BLaER1 treated with 17β-estradiol and CSF1 and Interleukin-3, amounts not matched to agents 10 nM and 100 nM (cell line): ENCODE results near the gene CRYL1.

Source experiments
- H3K27ac ChIP-seq, 11 experiments: shearing (Covaris generic); formaldehyde crosslinking; 2 replicates each; pipeline ENCODE4 v1.8.1; 2022
- H3K27me3 ChIP-seq, 11 experiments: shearing (Covaris generic); formaldehyde crosslinking; 2 replicates each; pipeline ENCODE4 v1.8.1; 2022
- H3K36me3 ChIP-seq, 11 experiments: shearing (Covaris generic); formaldehyde crosslinking; 2 replicates each; pipeline ENCODE4 v1.8.1; 2022
- H3K4me1 ChIP-seq, 10 experiments: shearing (Covaris generic); formaldehyde crosslinking; 2 replicates each; pipeline ENCODE4 v1.8.1; 2022
- H3K4me2 ChIP-seq, 11 experiments: shearing (Covaris generic); formaldehyde crosslinking; 2 replicates each; pipeline ENCODE4 v1.8.1; 2022
- H3K4me3 ChIP-seq, 10 experiments: shearing (Covaris generic); formaldehyde crosslinking; 2 replicates each; pipeline ENCODE4 v1.8.1; 2022
- H3K9ac ChIP-seq, 11 experiments: shearing (Covaris generic); formaldehyde crosslinking; 2 replicates each; pipeline ENCODE4 v1.8.1; 2022
- H3K9me3 ChIP-seq, 11 experiments: shearing (Covaris generic); formaldehyde crosslinking; replicated peaks in 1 of 11; 2 replicates each; pipeline ENCODE4 v1.8.1; 2022
- H4K20me1 ChIP-seq, 11 experiments: shearing (Covaris generic); formaldehyde crosslinking; 2 replicates each; pipeline ENCODE4 v1.8.1; 2022
- Cebpa-rat ChIP-seq, 11 experiments: shearing (Covaris generic); IDR thresholded peaks; 2 replicates each; pipeline ENCODE4 v1.8.1; 2022

CRYL1 gene

DNA sequence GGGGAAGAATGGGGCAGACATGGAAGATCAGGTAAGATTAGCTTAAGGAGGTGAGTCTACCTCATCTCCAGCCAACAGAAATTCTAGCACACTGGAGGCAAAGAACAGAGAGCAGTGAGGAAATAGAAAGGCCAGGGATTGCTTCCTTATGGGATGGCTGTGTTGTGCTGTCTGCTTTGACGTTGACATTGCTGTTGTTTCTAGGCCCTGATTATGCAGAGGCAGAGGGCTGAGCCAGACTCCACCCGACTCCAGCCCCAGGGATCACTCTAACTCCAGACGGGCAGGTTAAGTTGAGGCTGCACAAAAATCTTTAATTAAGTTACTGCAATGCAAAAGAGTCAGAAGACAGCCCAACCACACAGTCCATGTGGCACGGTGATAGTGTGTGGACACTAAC lies 24.1 kb downstream of the CRYL1 start:
- Histone ChIP-seq H3K9ac (peak overlapping the region in 1 of 11 experiments; percentile 43; a peak in 1 of 22 replicates), H4K20me1 (no peaks in the 10 kb centered on the region), H3K9me3 (peaks cover 7 to 65% (median 57%) of the 10 kb centered on the region in 11 experiments; a peak in 21 of 22 replicates), H3K27me3 (no peaks in the 10 kb centered on the region), H3K4me3 (no peak overlapping the region), H3K4me1 (peaks cover 2 to 51% (median 12%) of the 10 kb centered on the region in 10 experiments; a peak in 17 of 20 replicates), H3K36me3 (peaks cover under 1 to 32% (median 19%) of the 10 kb centered on the region in 11 experiments; a peak in 17 of 22 replicates), H3K4me2 (peak overlapping the region in 5 of 11 experiments; percentile 43 to 77 (median 62); a peak in 8 of 22 replicates), H3K27ac (peak overlapping the region in 4 of 11 experiments; percentile 14 to 63 (median 34); a peak in 5 of 22 replicates)
- TF ChIP-seq Cebpa-rat (IDR thresholded peaks at IDR 0.05), result no peak

DNA sequence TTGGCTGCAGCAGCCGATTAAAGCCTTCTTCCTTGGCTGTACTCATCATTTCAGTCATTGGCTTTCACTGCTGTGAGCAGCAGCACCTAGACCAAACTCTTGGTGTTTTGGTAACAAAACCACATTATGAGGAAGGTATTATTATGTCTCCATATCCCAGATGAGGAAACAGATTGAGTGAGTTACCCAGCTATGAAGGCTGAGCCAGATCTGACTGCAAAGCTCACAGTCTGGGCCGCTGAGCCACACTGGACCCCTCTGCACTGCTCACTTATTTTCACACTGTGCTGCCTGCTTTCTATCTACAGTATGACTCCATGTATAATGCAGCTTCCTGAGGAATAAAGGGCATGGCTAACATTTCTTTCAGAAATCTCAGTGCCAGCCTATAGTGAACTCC lies 24.5 kb downstream of the CRYL1 start:
- Histone ChIP-seq H3K27ac (peak overlapping the region in 4 of 11 experiments; percentile 14 to 63 (median 34); a peak in 6 of 22 replicates), H3K9me3 (peaks cover 7 to 65% (median 52%) of the 10 kb centered on the region in 11 experiments; a peak in 21 of 22 replicates), H4K20me1 (no peaks in the 10 kb centered on the region), H3K9ac (peak overlapping the region in 1 of 11 experiments; percentile 43; a peak in 2 of 22 replicates), H3K4me3 (no peak overlapping the region), H3K4me2 (peak overlapping the region in 5 of 11 experiments; percentile 43 to 77 (median 62); a peak in 9 of 22 replicates), H3K4me1 (peaks cover 0 to 46% (median 9%) of the 10 kb centered on the region in 10 experiments; a peak in 17 of 20 replicates), H3K36me3 (peaks cover 0 to 32% (median 18%) of the 10 kb centered on the region in 11 experiments; a peak in 17 of 22 replicates), H3K27me3 (no peaks in the 10 kb centered on the region)
- TF ChIP-seq Cebpa-rat (IDR thresholded peaks at IDR 0.05), result no peak

DNA sequence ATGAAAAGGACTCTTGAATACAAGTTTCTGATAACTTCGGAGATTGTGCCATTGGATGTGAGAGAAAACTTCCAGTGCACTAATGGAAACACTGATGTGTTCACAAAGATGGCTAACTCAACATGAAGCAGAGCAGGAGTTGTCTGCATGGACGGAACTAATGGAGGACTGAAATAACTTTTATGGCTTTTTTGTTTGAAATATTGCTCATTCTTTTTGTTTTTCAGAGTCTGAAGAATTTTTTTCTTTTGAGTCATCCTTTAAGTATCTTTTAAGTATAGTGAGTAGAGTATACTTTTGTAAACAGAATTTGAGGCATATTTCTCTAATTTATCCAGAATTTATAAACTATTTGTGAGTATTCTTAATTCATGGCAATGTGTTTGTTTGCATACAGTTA lies 25.7 kb downstream of the CRYL1 start:
- Histone ChIP-seq H3K36me3 (peaks cover 0 to 25% (median 11%) of the 10 kb centered on the region in 11 experiments; a peak in 16 of 22 replicates), H3K4me2 (no peak overlapping the region; a peak in 1 of 22 replicates), H3K4me1 (peaks cover 9 to 44% (median 16%) of the 10 kb centered on the region in 10 experiments; a peak in 19 of 20 replicates), H4K20me1 (peaks cover 0 to under 1% (median 0%) of the 10 kb centered on the region in 11 experiments; a peak in 1 of 22 replicates), H3K27ac (no peak overlapping the region), H3K9ac (no peak overlapping the region), H3K4me3 (no peak overlapping the region), H3K9me3 (peaks cover 7 to 55% (median 41%) of the 10 kb centered on the region in 11 experiments; a peak in 21 of 22 replicates), H3K27me3 (no peaks in the 10 kb centered on the region)
- no peak for TF ChIP-seq Cebpa-rat (IDR thresholded peaks at IDR 0.05)

DNA sequence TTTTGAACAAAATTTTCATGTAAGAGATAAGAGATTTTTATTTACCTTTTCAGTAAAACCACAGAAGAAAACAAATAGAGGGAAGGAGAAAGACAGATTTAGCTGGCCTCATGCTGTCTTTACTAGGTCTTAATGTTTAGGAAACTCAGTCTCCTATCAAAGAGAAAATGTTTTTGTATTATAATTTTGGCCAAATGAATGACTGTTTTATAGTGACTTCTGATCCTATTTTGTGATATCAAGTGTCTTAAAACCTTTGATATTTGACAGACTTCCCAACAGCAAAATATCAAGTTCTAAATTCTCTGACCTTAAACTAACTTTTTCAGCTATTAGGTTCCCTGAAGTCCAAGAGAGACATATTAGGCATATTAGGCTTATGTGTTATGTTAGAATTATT lies 27.0 kb downstream of the CRYL1 start:
- H3K4me2 ChIP-seq, result no peak overlapping the region
- no peak overlapping the region for H3K9ac ChIP-seq
- no peak overlapping the region for H3K27ac ChIP-seq
- H3K36me3 ChIP-seq, result peaks cover 0 to 16% (median 8%) of the 10 kb centered on the region in 11 experiments; a peak in 10 of 22 replicates
- peaks cover 16 to 44% (median 22%) of the 10 kb centered on the region in 10 experiments; a peak in 19 of 20 replicates for H3K4me1 ChIP-seq
- H4K20me1 ChIP-seq, result peaks cover 0 to 11% (median 0%) of the 10 kb centered on the region in 11 experiments; a peak in 3 of 22 replicates
- no peak overlapping the region for H3K4me3 ChIP-seq
- no peaks in the 10 kb centered on the region for H3K27me3 ChIP-seq
- H3K9me3 ChIP-seq, result peaks cover 7 to 47% (median 33%) of the 10 kb centered on the region in 11 experiments; a peak in 21 of 22 replicates
- TF ChIP-seq Cebpa-rat (IDR thresholded peaks at IDR 0.05), result no peak

DNA sequence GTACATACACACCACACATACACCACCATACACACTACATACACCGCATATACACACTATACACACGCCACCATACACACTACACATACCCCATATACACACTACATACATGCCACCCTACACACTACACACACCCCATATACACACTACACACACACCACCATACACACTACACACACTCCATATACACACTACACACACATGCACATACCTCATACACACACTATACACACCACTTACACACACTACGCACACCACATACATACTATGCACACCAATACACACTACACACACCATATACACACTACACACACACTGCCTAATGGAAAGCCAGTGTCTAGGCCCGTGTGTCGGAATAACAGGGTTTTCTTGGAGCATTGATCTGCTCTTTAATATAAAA lies 27.5 kb downstream of the CRYL1 start:
- no peak overlapping the region for H3K27ac ChIP-seq
- peaks cover 0 to 12% (median 0%) of the 10 kb centered on the region in 11 experiments; a peak in 3 of 22 replicates for H4K20me1 ChIP-seq
- no peak overlapping the region for H3K4me2 ChIP-seq
- peaks cover 16 to 42% (median 22%) of the 10 kb centered on the region in 10 experiments; a peak in 19 of 20 replicates for H3K4me1 ChIP-seq
- H3K9me3 ChIP-seq, result peaks cover 7 to 42% (median 33%) of the 10 kb centered on the region in 11 experiments; a peak in 21 of 22 replicates
- TF ChIP-seq Cebpa-rat (IDR thresholded peaks at IDR 0.05), result no peak
- no peaks in the 10 kb centered on the region for H3K27me3 ChIP-seq
- H3K36me3 ChIP-seq, result peaks cover 0 to 13% (median 4%) of the 10 kb centered on the region in 11 experiments; a peak in 8 of 22 replicates
- H3K9ac ChIP-seq, result no peak overlapping the region
- H3K4me3 ChIP-seq, result no peak overlapping the region

DNA sequence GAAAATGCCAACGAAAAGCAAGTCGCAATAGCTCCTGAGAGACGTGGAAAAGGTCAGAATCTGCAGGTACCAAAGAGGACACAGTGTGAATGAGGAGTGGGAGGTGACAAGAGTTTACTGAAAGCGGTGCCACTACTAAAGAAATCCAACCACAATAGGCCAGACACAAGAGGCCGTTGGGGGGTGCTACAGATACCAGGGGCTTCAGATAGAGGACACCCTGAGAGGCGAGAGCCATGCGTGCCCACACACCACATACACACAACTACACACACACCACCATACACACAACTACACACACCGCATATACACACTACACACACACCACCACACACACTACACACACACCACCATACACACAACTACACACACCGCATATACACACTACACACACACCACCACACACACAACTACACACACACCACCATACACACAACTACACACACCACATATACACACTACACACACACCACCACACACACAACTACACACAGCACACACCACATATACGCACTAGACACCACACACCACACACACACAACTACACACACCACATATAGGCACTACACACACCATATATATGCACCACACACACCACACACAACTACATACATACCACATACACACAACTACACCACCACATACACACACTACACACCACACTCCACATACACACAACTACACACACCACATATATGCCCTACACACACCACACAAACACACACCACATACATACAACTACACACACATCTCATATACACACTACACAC lies 28.5 kb downstream of the CRYL1 start:
- TF ChIP-seq Cebpa-rat (IDR thresholded peaks at IDR 0.05), result no peak
- Histone ChIP-seq H3K9me3 (peaks cover 7 to 35% (median 33%) of the 10 kb centered on the region in 11 experiments; a peak in 21 of 22 replicates), H3K4me2 (no peak overlapping the region), H3K27ac (no peak overlapping the region), H3K4me3 (no peak overlapping the region), H3K27me3 (no peaks in the 10 kb centered on the region), H4K20me1 (peaks cover 0 to 12% (median 0%) of the 10 kb centered on the region in 11 experiments; a peak in 3 of 22 replicates), H3K9ac (no peak overlapping the region), H3K36me3 (peaks cover 0 to 13% (median 0%) of the 10 kb centered on the region in 11 experiments; a peak in 6 of 22 replicates), H3K4me1 (peaks cover 16 to 34% (median 23%) of the 10 kb centered on the region in 10 experiments; a peak in 19 of 20 replicates)

DNA sequence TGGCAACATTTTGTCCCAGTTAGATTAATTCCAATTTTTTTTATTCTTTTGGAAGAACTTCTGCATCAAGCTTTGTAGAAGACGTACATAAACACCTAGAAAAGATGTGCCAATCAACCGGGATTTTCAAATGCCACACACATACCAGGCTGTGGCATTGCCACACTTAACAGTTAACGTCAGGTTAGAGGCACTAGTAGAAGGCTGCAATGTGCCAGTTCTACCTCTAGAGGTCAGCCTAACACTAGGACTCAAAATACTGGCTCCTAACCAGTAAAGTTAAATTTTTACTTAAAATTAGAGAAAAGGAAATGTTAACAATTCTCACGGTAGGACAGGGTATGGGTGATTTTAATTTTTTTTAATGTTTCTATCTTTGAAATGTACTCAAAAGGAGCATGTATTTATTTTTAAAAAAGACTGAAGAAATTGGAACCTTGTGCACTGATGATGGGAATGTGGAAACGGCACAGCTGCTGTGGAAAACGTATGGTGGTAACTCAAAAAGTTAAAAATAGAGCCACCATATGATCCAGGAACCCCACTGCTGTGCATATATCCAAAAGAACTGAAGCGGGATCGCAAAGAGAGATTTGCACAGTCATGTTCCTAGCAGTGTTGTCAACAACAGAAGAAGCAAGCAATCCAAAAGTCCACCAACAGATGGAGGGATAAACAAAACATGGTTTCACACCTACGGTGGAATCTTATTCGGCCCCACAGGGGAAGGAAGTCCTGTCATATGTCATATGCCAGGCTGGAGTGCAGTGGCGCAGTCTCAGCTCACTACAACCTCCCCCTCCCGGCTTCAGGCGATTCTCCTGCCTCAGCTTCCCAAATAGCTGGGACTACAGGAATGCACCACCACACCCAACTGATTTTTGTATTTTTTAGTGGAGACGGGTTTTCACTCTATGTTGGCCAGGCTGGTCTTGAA lies 30.3 kb downstream of the CRYL1 start:
- Histone ChIP-seq H3K9ac (peak overlapping the region in 8 of 11 experiments; percentile 1 to 46 (median 37); a peak in 8 of 22 replicates), H3K36me3 (peaks cover 0 to 6% (median 0%) of the 10 kb centered on the region in 11 experiments; a peak in 5 of 22 replicates), H3K9me3 (peaks cover 7 to 18% (median 16%) of the 10 kb centered on the region in 11 experiments; a peak in 21 of 22 replicates), H3K27ac (peak overlapping the region in 9 of 11 experiments; percentile 16 to 72 (median 43); a peak in 14 of 22 replicates), H3K4me2 (peak overlapping the region; percentile 5 to 79 (median 58); a peak in 21 of 22 replicates), H3K4me3 (peak overlapping the region in 2 of 10 experiments; percentile 15 to 24; a peak in 2 of 20 replicates), H4K20me1 (peaks cover 0 to 14% (median 0%) of the 10 kb centered on the region in 11 experiments; a peak in 3 of 22 replicates), H3K27me3 (no peaks in the 10 kb centered on the region), H3K4me1 (peaks cover 12 to 27% (median 16%) of the 10 kb centered on the region in 10 experiments; a peak in 19 of 20 replicates)
- no peak for TF ChIP-seq Cebpa-rat (IDR thresholded peaks at IDR 0.05)
